ENCODE data around the gene RALB.

Gene RALB

GRCh38 chr2:120293096-120294007 lies 40.7 kb downstream of the RALB start:
- Histone ChIP-seq H3K4me3 (ENCODE audit: low read depth, low read length) (no peak overlapping the region), H3K36me3 (replicated peaks) (peaks cover 21% of the 10 kb centered on the region), H3K27ac (no peak overlapping the region), H3K27me3 (replicated peaks) (no peaks in the 10 kb centered on the region)
- TF ChIP-seq CTCF (IDR thresholded peaks at IDR 0.05; ENCODE audit: low read depth, low read length, missing control alignments), result no peak
- in situ Hi-C loops (cut with HindIII; ENCODE audit: low pct_ligation_motif_present, low sequenced_read_pairs), result no loop called here
- no peak for DNase-seq

- Histone ChIP-seq H3K27ac (no peak overlapping the region), H3K4me3 (ENCODE audit: low read depth, low read length) (no peak overlapping the region), H3K36me3 (replicated peaks) (peaks cover 21% of the 10 kb centered on the region), H3K27me3 (replicated peaks) (no peaks in the 10 kb centered on the region)
- in situ Hi-C loops (cut with HindIII; ENCODE audit: low pct_ligation_motif_present, low sequenced_read_pairs), result no loop called here
- DNase-seq, result no peak
- TF ChIP-seq CTCF (IDR thresholded peaks at IDR 0.05; ENCODE audit: low read depth, low read length, missing control alignments), result no peak
These were observed 41.3 kb downstream of the RALB start for GRCh38 chr2:120294008-120294340.

GRCh38 chr2:120298173-120298835 lies 45.7 kb downstream of the RALB start:
- no peak for TF ChIP-seq CTCF (IDR thresholded peaks at IDR 0.05; ENCODE audit: low read depth, low read length, missing control alignments)
- Histone ChIP-seq H3K4me3 (ENCODE audit: low read depth, low read length) (no peak overlapping the region), H3K27me3 (replicated peaks) (no peaks in the 10 kb centered on the region), H3K27ac (peak overlapping the region; percentile 36), H3K36me3 (replicated peaks) (peaks cover 13% of the 10 kb centered on the region)
- peak; percentile 70 for DNase-seq
- in situ Hi-C loops (cut with HindIII; ENCODE audit: low pct_ligation_motif_present, low sequenced_read_pairs), result no loop called here

GRCh38 chr2:120299004-120299403 lies 46.4 kb downstream of the RALB start:
- TF ChIP-seq CTCF (IDR thresholded peaks at IDR 0.05; ENCODE audit: low read depth, low read length, missing control alignments), result no peak
- in situ Hi-C loops (cut with HindIII; ENCODE audit: low pct_ligation_motif_present, low sequenced_read_pairs), result no loop called here
- DNase-seq, result no peak
- Histone ChIP-seq H3K27me3 (replicated peaks) (no peaks in the 10 kb centered on the region), H3K4me3 (ENCODE audit: low read depth, low read length) (no peak overlapping the region), H3K27ac (no peak overlapping the region), H3K36me3 (replicated peaks) (peaks cover 6% of the 10 kb centered on the region)

- H3K27ac ChIP-seq, result no peak overlapping the region
- peak; percentile 42 for TF ChIP-seq CTCF (IDR thresholded peaks at IDR 0.05; ENCODE audit: low read depth, low read length, missing control alignments)
- H3K4me3 ChIP-seq (ENCODE audit: low read depth, low read length), result no peak overlapping the region
- in situ Hi-C loops (cut with HindIII; ENCODE audit: low pct_ligation_motif_present, low sequenced_read_pairs), result no loop called here
- H3K36me3 ChIP-seq (replicated peaks), result peaks cover 5% of the 10 kb centered on the region
- peak; percentile 35 for DNase-seq
- no peaks in the 10 kb centered on the region for H3K27me3 ChIP-seq (replicated peaks)
These were observed 46.9 kb downstream of the RALB start for GRCh38 chr2:120299561-120299960.
